Measurements from ENCODE around the gene ARL2BP.

DNA sequence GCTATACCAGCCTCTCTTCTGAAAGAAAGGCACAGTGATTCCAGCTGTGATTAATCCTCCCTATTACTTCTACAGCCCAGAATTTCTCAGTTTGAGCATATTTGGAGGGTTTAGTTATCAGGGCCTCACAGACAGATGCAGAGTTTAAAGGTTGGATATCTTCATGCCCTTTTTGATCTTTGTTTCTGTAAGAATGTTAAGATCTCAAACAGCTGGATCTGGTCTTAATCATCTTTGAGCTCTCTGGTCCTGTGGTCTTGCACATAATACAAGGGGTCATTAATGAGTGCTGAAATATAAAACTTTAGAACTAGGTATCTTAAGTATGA is 9.1 kb upstream of the ARL2BP start:
- TF ChIP-seq CTCF (optimal IDR thresholded peaks at IDR 0.05 in 1 of 3, IDR thresholded peaks at IDR 0.05 in 1 of 3, conservative IDR thresholded peaks at IDR 0.05 in 1 of 3; ENCODE audit: extremely low read depth in 1 of 3, insufficient read depth in 2 of 3, low read length in 3 of 3) (no peak), EZH2 (IDR thresholded peaks at IDR 0.05; ENCODE audit: low read length) (no peak)

Data from keratinocyte (primary cell).